Colonic mucosa (tissue), 4 donors: Measurements from ENCODE around the gene DENND1A. TPM values are rescaled to one million over a fixed set of nuclear protein-coding genes. Genes with fewer than 3 reads are reported as not detected.

Experiments
- DNase-seq: peaks from one replicate; pipeline ENCODE4 v3.0.0-alpha.2; 2020
- H3K27ac ChIP-seq: fragments of 200-600 bp; one replicate; pipeline ENCODE4 v1.8.0; 2021
- H3K27me3 ChIP-seq: fragments of 200-600 bp; one replicate; pipeline ENCODE4 v1.8.0; 2021
- H3K36me3 ChIP-seq: fragments of 200-600 bp; one replicate; pipeline ENCODE4 v1.8.0; 2021
- H3K4me1 ChIP-seq: fragments of 200-600 bp; one replicate; pipeline ENCODE4 v1.8.0; 2021; ENCODE audit warnings: mild to moderate bottlenecking
- H3K4me3 ChIP-seq: fragments of 200-600 bp; one replicate; pipeline ENCODE4 v1.8.0; 2021
- H3K9ac ChIP-seq, 2 donors: one replicate each; pipeline ENCODE4 v1.7.0; 2013; ENCODE audit warnings: control low read depth in 2 of 2, low read depth in 2 of 2, low read length in 2 of 2
- H3K9me3 ChIP-seq: fragments of 200-600 bp; one replicate; pipeline ENCODE4 v1.8.0; 2021
- intact Hi-C: fragments of 100-400 bp; cut with DNase I; formaldehyde crosslinking; loops from one replicate; pipeline ENCODE4 v1.14.1; 2022
- total RNA-seq, 2 donors: library from RNA; stranded (reverse); fragmentation: NEBNext Ultra II Directional in 1 of 2; extraction: Animal tissue kit (Norgen Biotek cat#: 25700) in 1 of 2; gene quantifications; one replicate each; pipeline ENCODE4 v1.2.1, GENCODE V29; 2021
- TF ChIP-seq, protein P1 (sequence below): fragments of 200-600 bp; IDR thresholded peaks from one replicate; pipeline ENCODE4 v1.8.0; 2022; ENCODE audit warnings: antibody characterized with exemption, mild to moderate bottlenecking
- donor health status: healthy.
- donor health status: DM: no; HTN: no; CAD: no.
- donor health status: DM: no; HTN: no; CAD: no.

Gene DENND1A
- total RNA-seq, 2 donors from 2014 or later = 34.3 to 39.9 TPM

DNA sequence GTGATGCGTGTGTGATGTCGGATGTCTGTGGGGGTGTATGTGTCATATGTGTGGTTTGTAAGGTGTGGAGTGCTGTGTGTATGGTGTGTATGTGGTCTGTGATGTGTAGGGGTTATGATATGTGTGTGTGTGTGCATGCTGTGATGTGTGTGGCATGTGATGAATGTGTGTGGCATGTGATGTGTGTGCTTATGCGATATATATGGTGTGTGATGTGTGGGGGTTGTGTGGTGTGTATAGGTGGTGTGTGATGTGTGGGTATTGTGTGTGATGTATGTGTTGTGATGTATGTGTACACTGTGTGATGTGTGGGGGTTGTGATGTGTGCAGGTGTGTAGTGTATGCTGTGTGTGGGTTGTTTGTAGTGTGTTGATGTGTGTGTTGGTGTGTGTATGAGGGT is 583.1 kb downstream of the DENND1A start:
- TF ChIP-seq, protein P1, sequence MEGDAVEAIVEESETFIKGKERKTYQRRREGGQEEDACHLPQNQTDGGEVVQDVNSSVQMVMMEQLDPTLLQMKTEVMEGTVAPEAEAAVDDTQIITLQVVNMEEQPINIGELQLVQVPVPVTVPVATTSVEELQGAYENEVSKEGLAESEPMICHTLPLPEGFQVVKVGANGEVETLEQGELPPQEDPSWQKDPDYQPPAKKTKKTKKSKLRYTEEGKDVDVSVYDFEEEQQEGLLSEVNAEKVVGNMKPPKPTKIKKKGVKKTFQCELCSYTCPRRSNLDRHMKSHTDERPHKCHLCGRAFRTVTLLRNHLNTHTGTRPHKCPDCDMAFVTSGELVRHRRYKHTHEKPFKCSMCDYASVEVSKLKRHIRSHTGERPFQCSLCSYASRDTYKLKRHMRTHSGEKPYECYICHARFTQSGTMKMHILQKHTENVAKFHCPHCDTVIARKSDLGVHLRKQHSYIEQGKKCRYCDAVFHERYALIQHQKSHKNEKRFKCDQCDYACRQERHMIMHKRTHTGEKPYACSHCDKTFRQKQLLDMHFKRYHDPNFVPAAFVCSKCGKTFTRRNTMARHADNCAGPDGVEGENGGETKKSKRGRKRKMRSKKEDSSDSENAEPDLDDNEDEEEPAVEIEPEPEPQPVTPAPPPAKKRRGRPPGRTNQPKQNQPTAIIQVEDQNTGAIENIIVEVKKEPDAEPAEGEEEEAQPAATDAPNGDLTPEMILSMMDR = no peak
- no peak overlapping the region for H3K9ac ChIP-seq
- no peak overlapping the region for H3K4me3 ChIP-seq
- H3K4me1 ChIP-seq = no peaks in the 10 kb centered on the region
- intact Hi-C loops = loop anchor here (5.0 to 10.0 kb wide), 2 partner anchors 122 to 265 kb away; no protein-coding TSS in a partner anchor
- H3K9me3 ChIP-seq = no peaks in the 10 kb centered on the region
- no peaks in the 10 kb centered on the region for H3K27me3 ChIP-seq
- H3K36me3 ChIP-seq = no peaks in the 10 kb centered on the region
- no peak for DNase-seq
- H3K27ac ChIP-seq = no peak overlapping the region

DNA sequence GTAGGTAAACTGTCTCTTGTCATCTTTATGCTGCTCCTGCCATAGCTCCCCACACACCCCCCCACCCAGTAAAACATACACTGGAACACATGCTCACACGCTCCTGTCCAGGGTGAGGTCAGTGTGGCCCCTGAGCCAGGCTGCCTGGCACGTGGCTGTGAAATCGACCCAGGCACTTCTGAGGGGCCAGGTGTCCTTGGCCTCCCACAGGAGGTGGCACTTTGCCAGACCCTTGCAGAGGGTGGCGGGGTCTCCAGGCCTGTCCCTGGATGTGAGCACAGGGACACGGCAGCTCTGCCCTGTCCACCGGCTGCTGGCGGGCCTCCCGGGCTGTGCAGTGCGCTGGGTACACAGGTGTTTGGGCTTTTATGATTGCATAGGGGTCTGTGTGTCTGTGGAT is 583.9 kb downstream of the DENND1A start:
- Histone ChIP-seq H3K9ac (no peak overlapping the region), H3K27ac (no peak overlapping the region)
- intact Hi-C loops = loop anchor here (5.0 to 10.0 kb wide), 2 partner anchors 121 to 264 kb away; no protein-coding TSS in a partner anchor

DNA sequence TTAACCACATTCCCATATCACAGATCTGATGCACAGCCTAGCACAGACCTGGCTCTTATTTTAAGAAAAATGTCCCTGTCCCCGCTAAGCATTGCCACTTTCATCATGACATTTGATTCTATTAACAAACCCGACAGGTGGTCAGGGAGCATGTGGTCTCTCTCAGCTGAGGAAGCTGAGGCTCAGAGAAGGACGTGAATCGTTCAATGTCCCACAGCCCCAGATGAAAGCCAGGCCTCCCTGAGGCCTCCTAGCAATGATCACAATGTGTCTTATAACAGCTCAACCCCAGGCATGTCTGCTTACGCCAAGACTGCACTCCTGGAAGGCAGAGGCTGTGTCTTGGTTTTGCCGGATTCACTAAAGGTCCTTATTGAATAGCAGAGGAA is 584.4 kb downstream of the DENND1A start:
- Histone ChIP-seq H3K4me3 (no peak overlapping the region), H3K9ac (no peak overlapping the region), H3K36me3 (no peaks in the 10 kb centered on the region), H3K9me3 (no peaks in the 10 kb centered on the region), H3K27me3 (no peaks in the 10 kb centered on the region), H3K4me1 (no peaks in the 10 kb centered on the region), H3K27ac (no peak overlapping the region)
- intact Hi-C loops = loop anchor here (5.0 to 10.0 kb wide), 2 partner anchors 121 to 263 kb away; no protein-coding TSS in a partner anchor
- no peak for DNase-seq
- TF ChIP-seq, protein P1 = no peak

More for the DNA sequence above, 583.9 kb downstream of the DENND1A start:
- TF ChIP-seq, protein P1 = no peak
- H3K4me3 ChIP-seq = no peak overlapping the region
- H3K27me3 ChIP-seq = no peaks in the 10 kb centered on the region
- H3K36me3 ChIP-seq = no peaks in the 10 kb centered on the region
- no peaks in the 10 kb centered on the region for H3K9me3 ChIP-seq
- H3K4me1 ChIP-seq = no peaks in the 10 kb centered on the region
- no peak for DNase-seq

DNA sequence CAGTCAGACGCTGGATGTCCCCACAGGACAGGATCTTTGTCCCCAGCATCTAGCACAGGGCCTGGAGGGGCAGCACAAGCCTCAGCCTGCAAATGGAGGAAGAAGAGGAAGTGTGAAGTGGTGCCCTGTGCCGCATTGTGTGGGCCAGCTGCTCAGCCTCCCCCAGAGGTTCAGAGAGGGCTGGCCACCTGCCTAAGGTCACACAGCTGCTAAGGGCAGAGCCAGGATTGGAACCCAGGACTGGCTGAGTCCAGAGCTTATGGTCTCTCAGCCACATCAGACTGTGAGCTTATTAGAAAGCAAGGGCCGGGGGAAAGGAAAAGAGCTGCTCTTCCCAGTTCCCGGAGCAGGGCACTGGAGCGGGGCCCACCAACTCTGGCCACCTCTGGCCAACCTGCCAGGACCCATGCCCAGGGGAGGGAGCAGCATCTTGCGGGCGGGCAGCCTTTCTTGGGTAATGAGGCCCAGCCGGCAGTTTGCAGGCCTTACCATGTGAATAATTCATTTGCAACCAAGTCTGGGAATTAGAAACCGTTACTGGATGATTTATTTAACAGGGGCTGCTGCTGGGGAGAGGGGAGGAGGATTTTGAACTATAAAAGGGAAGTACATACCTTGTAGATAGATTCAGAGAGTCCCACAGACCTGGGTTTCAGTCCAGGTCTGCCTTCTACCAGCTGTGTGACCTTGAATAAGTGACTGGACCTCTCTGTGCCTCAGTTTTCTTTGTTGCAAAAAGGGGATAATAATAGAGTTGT is 585.6 kb downstream of the DENND1A start:
- no peaks in the 10 kb centered on the region for H3K9me3 ChIP-seq
- DNase-seq = no peak
- H3K9ac ChIP-seq = no peak overlapping the region
- H3K4me1 ChIP-seq = no peaks in the 10 kb centered on the region
- intact Hi-C loops = loop anchor here (10.0 kb wide), 1 partner anchor 120 kb away; no protein-coding TSS in a partner anchor
- no peaks in the 10 kb centered on the region for H3K27me3 ChIP-seq
- H3K36me3 ChIP-seq = no peaks in the 10 kb centered on the region
- no peak overlapping the region for H3K4me3 ChIP-seq
- H3K27ac ChIP-seq = no peak overlapping the region
- TF ChIP-seq, protein P1 = no peak

DNA sequence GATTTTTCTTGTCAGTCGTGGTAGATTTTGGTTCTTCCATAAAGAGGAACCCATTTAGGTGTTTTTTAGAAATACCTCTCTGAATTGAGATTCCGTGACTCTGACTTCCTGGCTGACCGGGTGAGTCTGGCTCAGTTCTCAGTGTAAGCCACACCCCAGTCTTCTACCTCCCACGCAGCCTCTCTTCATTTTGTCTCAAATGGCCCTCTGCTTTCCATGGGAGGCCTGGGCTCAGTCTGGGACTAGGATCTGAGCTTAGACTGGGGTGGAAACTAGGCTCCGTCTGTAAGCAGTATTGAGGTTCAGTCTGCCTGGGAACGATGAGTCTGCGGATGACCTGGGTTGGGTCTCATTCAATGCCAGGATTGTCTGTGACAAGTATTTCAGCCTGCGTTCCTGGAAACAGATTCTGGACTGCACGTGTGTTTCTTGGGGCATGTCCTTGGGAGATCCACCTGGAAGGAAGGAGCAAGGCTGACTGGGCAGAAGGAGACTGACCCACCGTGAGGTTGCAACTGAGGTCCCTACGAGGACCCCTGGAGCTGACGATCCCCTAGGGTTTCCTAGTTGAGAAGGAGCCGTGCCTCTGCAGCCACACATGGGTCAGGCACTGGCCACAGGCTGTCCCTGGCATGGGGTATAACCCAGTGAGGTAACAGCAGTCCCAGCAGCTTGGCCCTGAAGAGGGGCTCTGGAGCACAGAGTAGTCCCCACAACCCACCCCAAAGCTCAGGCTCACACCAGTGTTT is 586.3 kb downstream of the DENND1A start:
- no peaks in the 10 kb centered on the region for H3K4me1 ChIP-seq
- TF ChIP-seq, protein P1 = no peak
- H3K9me3 ChIP-seq = no peaks in the 10 kb centered on the region
- no peak overlapping the region for H3K9ac ChIP-seq
- H3K4me3 ChIP-seq = no peak overlapping the region
- H3K36me3 ChIP-seq = no peaks in the 10 kb centered on the region
- no peaks in the 10 kb centered on the region for H3K27me3 ChIP-seq
- H3K27ac ChIP-seq = no peak overlapping the region
- DNase-seq = no peak
- intact Hi-C loops = loop anchor here (10.0 kb wide), 1 partner anchor 119 kb away; no protein-coding TSS in a partner anchor
